K562 (cell line): ENCODE data around the gene RIMBP3C. TPM values are rescaled to one million over a fixed set of nuclear protein-coding genes. Genes with fewer than 3 reads are reported as not detected.
A peak's percentile ranks its signal among the peaks of the same experiment; 100 is the strongest.

Experiments used
- BMI1 ChIP-seq: fragments of 150-350 bp; IDR thresholded peaks from 2 replicates; pipeline ENCODE4 v1.6.1; 2014; ENCODE audit warnings: low read length
- CREB5 ChIP-seq: fragments of 250-450 bp; sonication (Bioruptor Pico); IDR thresholded peaks from 2 replicates; pipeline ENCODE4 v1.5.0; 2020; ENCODE audit warnings: mild to moderate bottlenecking
- EP400 ChIP-seq: fragments of 450-650 bp; IDR thresholded peaks from 2 replicates; pipeline ENCODE4 v1.6.1; 2017; ENCODE audit warnings: antibody characterized with exemption, mild to moderate bottlenecking, moderate library complexity
- IRF1 ChIP-seq: sonication (generic); formaldehyde crosslinking; IDR thresholded peaks from 2 replicates; pipeline ENCODE4 v1.8.0; 2022; ENCODE audit warnings: missing genetic modification reagents, mild to moderate bottlenecking, borderline replicate concordance
- KAT7 ChIP-seq: sonication (generic); formaldehyde crosslinking; IDR thresholded peaks from 2 replicates; pipeline ENCODE4 v1.8.0; 2022; ENCODE audit warnings: missing genetic modification reagents, mild to moderate bottlenecking, borderline replicate concordance
- MAFG ChIP-seq: fragments of 450-650 bp; conservative IDR thresholded peaks from 2 replicates; pipeline ENCODE4 v1.6.1; 2016; ENCODE audit warnings: missing genetic modification characterization, missing compliant biosample characterization
- MCM3 ChIP-seq: fragments of 450-650 bp; IDR thresholded peaks from 2 replicates; pipeline ENCODE4 v1.6.1; 2016
- MTA1 ChIP-seq: fragments of 450-650 bp; IDR thresholded peaks from 2 replicates; pipeline ENCODE4 v1.6.1; 2017; ENCODE audit warnings: borderline replicate concordance
- MTA2 ChIP-seq: fragments of 450-650 bp; IDR thresholded peaks from 2 replicates; pipeline ENCODE4 v1.6.1; 2016; ENCODE audit warnings: low read depth
- NCOA4 ChIP-seq: fragments of 450-650 bp; IDR thresholded peaks from 2 replicates; pipeline ENCODE4 v1.6.1; 2018; ENCODE audit warnings: mild to moderate bottlenecking; ENCODE audit not compliant: partially characterized antibody
- PRMT5 ChIP-seq: sonication (generic); formaldehyde crosslinking; IDR thresholded peaks from 2 replicates; pipeline ENCODE4 v1.5.0; 2020; ENCODE audit warnings: missing genetic modification reagents
- SMC3 ChIP-seq: conservative IDR thresholded peaks from 2 replicates; pipeline ENCODE4 v1.6.1; 2011; ENCODE audit warnings: low read depth, low read length, improper control_type of control experiment; ENCODE audit not compliant: insufficient read depth
- SNAPC5 ChIP-seq: fragments of 250-450 bp; sonication (Bioruptor Pico); IDR thresholded peaks from 2 replicates; pipeline ENCODE4 v1.8.0; 2021; ENCODE audit warnings: moderate library complexity, mild to moderate bottlenecking, inconsistent platforms
- SRF ChIP-seq, 2 experiments: fragments of 250-450, 450-650 bp in 1 of 2; sonication (Bioruptor Pico) in 1 of 2; sonication (generic) in 1 of 2; formaldehyde crosslinking; IDR thresholded peaks; 2 replicates each; pipeline versions ENCODE4 v1.5.0 to v1.5.1; 2020 to 2022; ENCODE audit warnings: mild to moderate bottlenecking in 1 of 2, missing genetic modification reagents in 1 of 2
- SRSF9 ChIP-seq: fragments of 200-400 bp; formaldehyde crosslinking; IDR thresholded peaks from 2 replicates; pipeline ENCODE4 v1.6.1; 2017; ENCODE audit warnings: low read depth, low read length, borderline replicate concordance
- TAF9B ChIP-seq: fragments of 450-650 bp; IDR thresholded peaks from 2 replicates; pipeline ENCODE4 v1.6.1; 2018; ENCODE audit warnings: mild to moderate bottlenecking; ENCODE audit not compliant: partially characterized antibody
- U2AF1 ChIP-seq: fragments of 200-400 bp; formaldehyde crosslinking; optimal IDR thresholded peaks from 2 replicates; pipeline ENCODE3; 2017; ENCODE audit warnings: mild to moderate bottlenecking, low read depth, low read length, moderate library complexity
- ZNF583 ChIP-seq: fragments of 250-450 bp; sonication (Bioruptor Pico); IDR thresholded peaks from 2 replicates; pipeline ENCODE4 v1.4.0; 2020
- ZNF639 ChIP-seq, 2 experiments: fragments of 200-800 bp in 1 of 2; sonication (Bioruptor generic) in 1 of 2; sonication (generic) in 1 of 2; formaldehyde crosslinking in 1 of 2; IDR thresholded peaks in 1 of 2; conservative IDR thresholded peaks in 1 of 2; 2 replicates each; pipeline versions ENCODE4 v1.5.0 to v1.6.1; 2016 to 2020; ENCODE audit warnings: missing compliant biosample characterization in 1 of 2, missing genetic modification characterization in 1 of 2, missing genetic modification reagents in 1 of 2
- ZNF717 ChIP-seq: fragments of 250-450 bp; sonication (Bioruptor Pico); IDR thresholded peaks from 2 replicates; pipeline ENCODE4 v1.5.0; 2021
- polyA plus RNA-seq, 8 experiments: library from polyadenylated mRNA; depleted of rRNA in 4 of 8; stranded (reverse) in 5 of 8; unstranded in 3 of 8; fragments of >200 nt; fragmentation: Nextera tagmentation in 2 of 8; fragmentation: Illumina TruSeq in 1 of 8; extraction: Ambion mirVana in 2 of 8; extraction: Trizol in 1 of 8; gene quantifications; 2 replicates each; pipeline versions ENCODE4 v1.2.1 to v1.2.3, GENCODE V29; 2011 to 2014; ENCODE audit warnings: inconsistent platforms in 1 of 8, missing spikeins in 1 of 8
- total RNA-seq, 7 experiments: library from RNA; depleted of rRNA in 6 of 7; stranded (reverse); fragments of >200 nt in 6 of 7; fragmentation: Illumina TruSeq in 2 of 7; extraction: Trizol in 2 of 7; gene quantifications; 2 replicates each; pipeline versions ENCODE4 v1.2.1 to v1.2.3, GENCODE V29; 2011 to 2021; ENCODE audit warnings: low replicate concordance in 1 of 7

The RIMBP3C gene
- total and polyA plus RNA-seq, 9 of the 15 experiments (the other 6 are each of a cell fraction or from before 2014, with no cell fraction given): 0.09 to 0.98 (median 0.17) TPM; not detected in 2

GRCh38 chr22:21582801-21583740, 31.8 kb upstream of the RIMBP3C start (continued):
- TF ChIP-seq SNAPC5: no peak
- TF ChIP-seq BMI1: no peak
- TF ChIP-seq KAT7 (CRISPR knock-in tag): no peak
- TF ChIP-seq NCOA4: no peak
- no peak for TF ChIP-seq ZNF717
- no peak for TF ChIP-seq U2AF1
- TF ChIP-seq PRMT5 (CRISPR knock-in tag): no peak
- TF ChIP-seq MAFG (tag): no peak
- no peak for TF ChIP-seq ZNF639 (CRISPR knock-in tag; conservative IDR thresholded peaks at IDR 0.05 in 1 of 2, IDR thresholded peaks at IDR 0.05 in 1 of 2)
- TF ChIP-seq CREB5 (CRISPR knock-in tag): no peak
- TF ChIP-seq MCM3: no peak
- TF ChIP-seq EP400: no peak
- no peak for TF ChIP-seq MTA2
- TF ChIP-seq ZNF583: peak; percentile 71; the same call in 1 of the 2 replicates
- TF ChIP-seq TAF9B: no peak
- no peak for TF ChIP-seq MTA1
- no peak for TF ChIP-seq SRSF9
- no peak for TF ChIP-seq SMC3
- no peak for TF ChIP-seq SRF (CRISPR knock-in tag; IDR thresholded peaks at IDR 0.05)
- no peak for TF ChIP-seq IRF1 (CRISPR knock-in tag)
